HepG2 (cell line): ENCODE results near the gene IL1B.

Source experiments
- EEA1 ChIP-seq: sonication (generic); formaldehyde crosslinking; IDR thresholded peaks from 2 replicates; pipeline ENCODE4 v1.5.1; 2020; ENCODE audit warnings: mild to moderate bottlenecking, missing genetic modification reagents, borderline replicate concordance
- GATAD2A ChIP-seq: IDR thresholded peaks from 2 replicates; pipeline ENCODE4 v1.6.1; 2016
- NFIC ChIP-seq: IDR thresholded peaks from 2 replicates; pipeline ENCODE4 v1.6.1; 2012; ENCODE audit warnings: mild to moderate bottlenecking, low read length, inconsistent platforms
- POLR2A ChIP-seq, 2 experiments: IDR thresholded peaks; 2 replicates each; pipeline ENCODE4 v1.6.1; 2011; ENCODE audit warnings: low read depth in 2 of 2, low read length in 2 of 2, mild to moderate bottlenecking in 1 of 2, moderate library complexity in 1 of 2; ENCODE audit not compliant: insufficient read depth in 1 of 2
- SRF ChIP-seq: IDR thresholded peaks from 2 replicates; pipeline ENCODE4 v1.6.1; 2011; ENCODE audit warnings: mild to moderate bottlenecking, low read depth, low read length, moderate library complexity
- TFDP2 ChIP-seq: sonication (generic); formaldehyde crosslinking; IDR thresholded peaks from 2 replicates; pipeline ENCODE4 v1.4.0; 2020; ENCODE audit warnings: missing genetic modification reagents
- YY1 ChIP-seq: IDR thresholded peaks from 2 replicates; pipeline ENCODE4 v1.6.1; 2011; ENCODE audit warnings: low read length, low read depth, moderate library complexity, mild to moderate bottlenecking; ENCODE audit not compliant: insufficient read depth, insufficient replicate concordance
- ZNF512 ChIP-seq: sonication (generic); formaldehyde crosslinking; IDR thresholded peaks from 2 replicates; pipeline ENCODE4 v1.4.0; 2020; ENCODE audit warnings: mild to moderate bottlenecking, missing genetic modification reagents

- TF ChIP-seq GATAD2A (peak; percentile 46; the same call in 1 of the 2 replicates), NFIC (no peak), ZNF512 (CRISPR knock-in tag) (no peak), POLR2A (IDR thresholded peaks at IDR 0.05; ENCODE audit: insufficient read depth in 1 of 2, low read depth in 2 of 2, low read length in 2 of 2) (no peak), SRF (no peak), YY1 (no peak), EEA1 (CRISPR knock-in tag) (no peak), TFDP2 (CRISPR knock-in tag) (0 out of 2 replicates have a peak, but pooled peaks have one; percentile 32)
These were observed 48.4 kb upstream of the IL1B start for GRCh38 chr2:112884869-112885505.
